ENCODE results near the gene CRIP3.
"Not testable (repeated sequence)": the region's sequence is repeated elsewhere in the genome, so short reads cannot be mapped to it uniquely, and the experiment has no call there.

CRIP3 gene

GRCh38 chr6:43318011-43318410, 9.4 kb upstream of the CRIP3 start:
- Mint-ChIP-seq H3K36me3 (ENCODE audit: low read depth) (no peaks in the 10 kb centered on the region), H3K27ac (no peak overlapping the region), H3K9me3 (no peaks in the 10 kb centered on the region), H3K27me3 (no peaks in the 10 kb centered on the region), H3K4me1 (ENCODE audit: low read depth) (peaks cover under 1% of the 10 kb centered on the region), H3K4me3 (no peak overlapping the region)

DNA sequence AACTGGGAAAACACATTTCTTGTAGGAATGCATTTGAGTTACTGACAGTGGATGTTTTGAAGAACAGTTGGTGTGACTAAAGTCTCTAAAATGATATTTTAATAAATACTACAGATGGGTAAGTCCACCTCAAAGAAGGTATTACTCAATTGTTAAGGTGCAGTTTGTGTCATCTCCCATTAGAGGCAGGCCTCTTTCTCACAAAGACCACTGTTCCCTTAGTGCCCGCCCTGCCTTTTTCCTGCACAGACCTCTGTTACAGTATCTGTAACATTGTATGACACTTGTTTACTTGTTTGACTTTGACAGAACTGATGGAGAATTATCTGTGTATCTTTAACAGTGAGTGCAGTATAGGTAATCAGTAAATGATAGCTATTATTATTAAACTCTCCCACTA, 5.2 kb upstream of the CRIP3 start:
- Mint-ChIP-seq H3K36me3 (ENCODE audit: low read depth) (no peaks in the 10 kb centered on the region), H3K4me1 (ENCODE audit: low read depth) (peaks cover 18% of the 10 kb centered on the region), H3K9me3 (no peaks in the 10 kb centered on the region), H3K27ac (no peak overlapping the region), H3K4me3 (no peak overlapping the region), H3K27me3 (peaks cover 1% of the 10 kb centered on the region)

DNA sequence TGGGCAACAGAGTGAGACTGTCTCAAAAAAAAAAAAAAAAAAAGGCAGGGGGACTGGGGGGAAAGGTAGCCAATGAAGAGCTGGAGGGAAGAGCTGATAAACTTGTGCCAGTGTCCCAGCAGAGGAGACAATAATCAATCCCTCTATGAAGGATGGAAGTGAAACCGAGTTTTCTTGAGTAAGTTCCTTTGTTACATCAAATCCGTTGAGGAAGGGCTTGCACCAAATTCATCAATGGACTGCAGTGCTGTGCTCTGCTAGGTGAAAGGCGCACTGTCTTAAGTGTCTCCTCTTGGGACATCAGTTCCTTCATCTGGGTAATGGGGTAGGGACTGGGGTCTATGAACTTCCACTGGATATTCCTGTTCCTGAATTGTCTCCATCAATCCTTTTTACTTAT, 3.0 kb upstream of the CRIP3 start:
- Mint-ChIP-seq H3K9me3 (no peaks in the 10 kb centered on the region), H3K27ac (no peak overlapping the region), H3K4me1 (ENCODE audit: low read depth) (peaks cover 22% of the 10 kb centered on the region), H3K27me3 (peaks cover 4% of the 10 kb centered on the region), H3K36me3 (ENCODE audit: low read depth) (no peaks in the 10 kb centered on the region), H3K4me3 (no peak overlapping the region)

- peaks cover 4% of the 10 kb centered on the region for H3K27me3 Mint-ChIP-seq
- peaks cover 22% of the 10 kb centered on the region for H3K4me1 Mint-ChIP-seq (ENCODE audit: low read depth)
- no peaks in the 10 kb centered on the region for H3K9me3 Mint-ChIP-seq
- H3K36me3 Mint-ChIP-seq (ENCODE audit: low read depth), result no peaks in the 10 kb centered on the region
- no peak overlapping the region for H3K4me3 Mint-ChIP-seq
- no peak overlapping the region for H3K27ac Mint-ChIP-seq
Measured at GRCh38 chr6:43310624-43311023, 2.0 kb upstream of the CRIP3 start.

GRCh38 chr6:43310134-43310533, 1.5 kb upstream of the CRIP3 start:
- H3K36me3 Mint-ChIP-seq (ENCODE audit: low read depth), result no peaks in the 10 kb centered on the region
- peaks cover 22% of the 10 kb centered on the region for H3K4me1 Mint-ChIP-seq (ENCODE audit: low read depth)
- H3K27ac Mint-ChIP-seq, result no peak overlapping the region
- H3K9me3 Mint-ChIP-seq, result no peaks in the 10 kb centered on the region
- H3K4me3 Mint-ChIP-seq, result no peak overlapping the region
- peaks cover 4% of the 10 kb centered on the region for H3K27me3 Mint-ChIP-seq

- Mint-ChIP-seq H3K4me3 (peak overlapping the region; percentile 80), H3K4me1 (ENCODE audit: low read depth) (peaks cover 22% of the 10 kb centered on the region), H3K36me3 (ENCODE audit: low read depth) (no peaks in the 10 kb centered on the region), H3K9me3 (no peaks in the 10 kb centered on the region), H3K27me3 (peaks cover 4% of the 10 kb centered on the region), H3K27ac (no peak overlapping the region)
Measured at GRCh38 chr6:43308990-43309477, 408 bp upstream of the CRIP3 start.

- Mint-ChIP-seq H3K27ac (no peak overlapping the region), H3K27me3 (peaks cover 4% of the 10 kb centered on the region), H3K4me1 (ENCODE audit: low read depth) (peaks cover 18% of the 10 kb centered on the region), H3K4me3 (no peak overlapping the region), H3K9me3 (no peaks in the 10 kb centered on the region), H3K36me3 (ENCODE audit: low read depth) (no peaks in the 10 kb centered on the region)
Measured at GRCh38 chr6:43307451-43308100, 1.1 kb downstream of the CRIP3 start.

GRCh38 chr6:43306086-43306485, 2.5 kb downstream of the CRIP3 start:
- Mint-ChIP-seq H3K27me3 (peaks cover 4% of the 10 kb centered on the region), H3K4me1 (ENCODE audit: low read depth) (peaks cover 18% of the 10 kb centered on the region), H3K9me3 (no peaks in the 10 kb centered on the region), H3K4me3 (no peak overlapping the region), H3K36me3 (ENCODE audit: low read depth) (no peaks in the 10 kb centered on the region), H3K27ac (no peak overlapping the region)

DNA sequence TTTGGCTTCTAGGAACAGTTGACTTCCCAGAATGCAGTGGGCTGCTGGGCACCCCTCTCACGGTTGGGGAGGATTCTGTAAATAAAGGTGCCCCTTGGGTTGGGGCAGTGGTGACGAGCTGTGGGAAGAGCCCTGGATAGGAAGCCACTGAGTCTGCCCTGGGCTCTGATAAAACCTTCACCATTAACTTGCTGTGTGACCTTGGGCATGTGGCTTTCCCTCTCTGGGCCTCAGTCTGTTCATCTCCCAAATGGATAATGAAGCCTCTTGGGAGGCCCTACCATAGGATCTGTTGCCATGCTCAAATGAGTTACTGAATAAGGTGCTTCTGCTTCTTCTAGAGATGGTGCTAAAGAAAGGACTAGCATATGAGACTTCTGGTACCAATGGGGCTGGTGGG, 3.7 kb downstream of the CRIP3 start:
- Mint-ChIP-seq H3K4me3 (no peak overlapping the region), H3K4me1 (ENCODE audit: low read depth) (peaks cover 10% of the 10 kb centered on the region), H3K27me3 (peaks cover 7% of the 10 kb centered on the region), H3K36me3 (ENCODE audit: low read depth) (no peaks in the 10 kb centered on the region), H3K27ac (no peak overlapping the region), H3K9me3 (no peaks in the 10 kb centered on the region)

GRCh38 chr6:43304361-43304760, 4.3 kb downstream of the CRIP3 start:
- no peak overlapping the region for H3K27ac Mint-ChIP-seq
- H3K36me3 Mint-ChIP-seq (ENCODE audit: low read depth), result no peaks in the 10 kb centered on the region
- no peaks in the 10 kb centered on the region for H3K9me3 Mint-ChIP-seq
- H3K4me3 Mint-ChIP-seq, result no peak overlapping the region
- H3K27me3 Mint-ChIP-seq, result peaks cover 8% of the 10 kb centered on the region
- H3K4me1 Mint-ChIP-seq (ENCODE audit: low read depth), result peaks cover 10% of the 10 kb centered on the region

- H3K36me3 Mint-ChIP-seq (ENCODE audit: low read depth), result no peaks in the 10 kb centered on the region
- no peaks in the 10 kb centered on the region for H3K9me3 Mint-ChIP-seq
- H3K27me3 Mint-ChIP-seq, result peaks cover 7% of the 10 kb centered on the region
- H3K4me3 Mint-ChIP-seq, result no peak overlapping the region
- H3K4me1 Mint-ChIP-seq (ENCODE audit: low read depth), result peaks cover 5% of the 10 kb centered on the region
- H3K27ac Mint-ChIP-seq, result no peak overlapping the region
Measured at GRCh38 chr6:43303751-43304331, 4.8 kb downstream of the CRIP3 start.

GRCh38 chr6:43303006-43303405, 5.6 kb downstream of the CRIP3 start:
- not testable (repeated sequence) for H3K4me3 Mint-ChIP-seq; H3K4me1 Mint-ChIP-seq (ENCODE audit: low read depth); H3K36me3 Mint-ChIP-seq (ENCODE audit: low read depth); H3K27me3 Mint-ChIP-seq; H3K9me3 Mint-ChIP-seq; H3K27ac Mint-ChIP-seq

DNA sequence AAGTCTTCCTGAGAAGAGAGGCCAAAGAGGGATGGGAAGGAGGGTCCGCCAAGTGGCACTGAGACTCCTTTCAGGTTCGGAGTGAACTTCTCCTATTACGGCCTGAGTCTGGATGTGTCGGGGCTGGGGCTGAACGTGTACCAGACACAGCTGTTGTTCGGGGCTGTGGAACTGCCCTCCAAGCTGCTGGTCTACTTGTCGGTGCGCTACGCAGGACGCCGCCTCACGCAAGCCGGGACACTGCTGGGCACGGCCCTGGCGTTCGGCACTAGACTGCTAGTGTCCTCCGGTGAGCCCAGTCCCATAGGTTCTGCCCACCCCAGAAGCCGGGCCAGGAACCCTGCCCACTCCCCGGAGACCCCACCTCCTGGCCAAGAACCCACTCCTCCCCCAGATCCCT, 6.5 kb downstream of the CRIP3 start:
- Mint-ChIP-seq H3K27ac (no peak overlapping the region), H3K4me1 (ENCODE audit: low read depth) (no peaks in the 10 kb centered on the region)

DNA sequence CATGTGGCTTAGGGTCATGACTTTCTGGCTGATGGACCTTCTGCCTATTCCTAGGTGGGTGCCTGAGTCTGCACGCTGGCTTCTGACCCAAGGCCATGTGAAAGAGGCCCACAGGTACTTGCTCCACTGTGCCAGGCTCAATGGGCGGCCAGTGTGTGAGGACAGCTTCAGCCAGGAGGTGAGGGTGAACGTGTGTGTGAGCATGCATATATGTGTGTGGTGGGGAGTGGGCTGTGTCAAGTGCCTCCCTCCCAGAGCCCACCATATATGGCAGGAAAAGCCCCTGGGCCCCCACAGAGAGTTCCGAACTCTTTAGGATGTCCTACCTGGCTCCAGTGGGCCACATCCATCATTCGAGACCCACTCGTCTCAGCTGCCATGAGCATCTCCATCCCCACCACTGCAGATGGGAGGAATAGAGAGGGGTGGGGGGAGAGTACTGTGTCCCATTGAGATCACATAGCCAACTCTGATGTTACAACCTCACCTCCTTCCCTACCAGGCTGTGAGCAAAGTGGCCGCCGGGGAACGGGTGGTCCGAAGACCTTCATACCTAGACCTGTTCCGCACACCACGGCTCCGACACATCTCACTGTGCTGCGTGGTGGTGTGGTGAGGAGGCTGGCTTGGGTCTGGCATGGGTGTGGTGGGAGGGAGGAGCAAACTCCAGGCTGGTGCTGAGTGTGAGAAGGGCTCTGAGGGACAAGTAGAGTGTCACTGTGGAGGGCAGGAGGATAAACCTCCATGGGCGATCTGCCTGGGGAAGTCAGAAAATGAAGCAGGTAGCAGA, 7.3 kb downstream of the CRIP3 start:
- no peaks in the 10 kb centered on the region for H3K9me3 Mint-ChIP-seq
- no peaks in the 10 kb centered on the region for H3K36me3 Mint-ChIP-seq (ENCODE audit: low read depth)
- no peaks in the 10 kb centered on the region for H3K4me1 Mint-ChIP-seq (ENCODE audit: low read depth)
- no peak overlapping the region for H3K4me3 Mint-ChIP-seq
- H3K27me3 Mint-ChIP-seq, result peaks cover 4% of the 10 kb centered on the region
- H3K27ac Mint-ChIP-seq, result no peak overlapping the region

More for the DNA sequence above, 6.5 kb downstream of the CRIP3 start:
- Mint-ChIP-seq H3K36me3 (ENCODE audit: low read depth) (no peaks in the 10 kb centered on the region), H3K27me3 (peaks cover 4% of the 10 kb centered on the region), H3K4me3 (no peak overlapping the region), H3K9me3 (no peaks in the 10 kb centered on the region)
